Endothelial cell of umbilical vein (primary cell): ENCODE data around the gene PDE6B. TPM values are rescaled to one million over a fixed set of nuclear protein-coding genes. Genes with fewer than 3 reads are reported as not detected.

Experiments
- BruUV-seq: library from RNA; stranded (reverse); fragments of 400-500 nt; replicated peaks from 2 replicates; lab custom pipeline; 2021; lab: Mats Ljungman, UMichigan
- CTCF ChIA-PET: fragments of 300-600, 350-600 bp; sonication (Branson Sonifier 250); formaldehyde crosslinking; loops from one replicate; lab custom pipeline; 2021; ENCODE audit warnings: antibody characterized with exemption, inconsistent platforms; lab: Charles Lee
- POLR2A ChIA-PET: fragments of 300-600, 350-600 bp; sonication (Branson Sonifier 250); formaldehyde crosslinking; loops from one replicate; lab custom pipeline; 2021; ENCODE audit warnings: antibody characterized with exemption, inconsistent platforms; lab: Charles Lee
- DNase-seq: peaks from one replicate; pipeline ENCODE4 v3.0.0-alpha.2; 2011; ENCODE audit warnings: low read depth, low spot score
- FAIRE-seq: peaks from 2 replicates; lab custom pipeline; 2011; peaks lifted over from hg19 to GRCh38; lab: Jason Lieb, UNC
- H2AFZ ChIP-seq: 2 replicates; pipeline ENCODE4 v1.6.0; 2012; ENCODE audit warnings: low read depth, low read length, control low read depth, inconsistent platforms
- H3K27ac ChIP-seq: 2 replicates; pipeline ENCODE4 v1.5.1; 2011; ENCODE audit warnings: low read depth, mild to moderate bottlenecking, control low read depth, low read length, moderate library complexity; ENCODE audit not compliant: insufficient read depth
- H3K27me3 ChIP-seq, 2 experiments: 2 replicates each; pipeline versions ENCODE4 v1.6.0 to v1.6.1; 2011; ENCODE audit warnings: low read length in 2 of 2, mixed read lengths in 1 of 2; ENCODE audit not compliant: control insufficient read depth in 2 of 2, insufficient read depth in 2 of 2
- H3K36me3 ChIP-seq, 2 experiments: 2 replicates in 1 of 2; 3 replicates in 1 of 2; pipeline ENCODE4 v1.5.1; 2011; ENCODE audit warnings: low read length in 2 of 2, mild to moderate bottlenecking in 1 of 2, moderate library complexity in 1 of 2; ENCODE audit not compliant: control insufficient read depth in 2 of 2, insufficient read depth in 2 of 2; ENCODE audit errors: extremely low read depth in 1 of 2
- H3K4me1 ChIP-seq: 3 replicates; pipeline ENCODE4 v1.5.1; 2011; ENCODE audit warnings: mild to moderate bottlenecking, low read length; ENCODE audit not compliant: control insufficient read depth, insufficient read depth; ENCODE audit errors: extremely low read depth
- H3K4me2 ChIP-seq: 2 replicates; pipeline ENCODE4 v1.6.1; 2011; ENCODE audit warnings: low read length, control low read depth, mixed read lengths; ENCODE audit not compliant: insufficient read depth
- H3K4me3 ChIP-seq, 3 experiments: fragments of 200-600 bp in 1 of 3; sonication (generic), shearing (Covaris generic) in 1 of 3; replicated peaks in 1 of 3; 2 replicates each; pipeline ENCODE4 v1.5.1; 2011 to 2016; ENCODE audit warnings: control low read depth in 3 of 3, low read length in 3 of 3, mild to moderate bottlenecking in 2 of 3, inconsistent platforms in 1 of 3, low read depth in 1 of 3, moderate library complexity in 1 of 3; ENCODE audit not compliant: insufficient read depth in 1 of 3
- H3K79me2 ChIP-seq: 2 replicates; pipeline ENCODE4 v1.6.0; 2012; ENCODE audit warnings: low read length, inconsistent platforms; ENCODE audit not compliant: control insufficient read depth, insufficient read depth
- H3K9ac ChIP-seq: replicated peaks from 2 replicates; pipeline ENCODE3; 2011; ENCODE audit warnings: low read length, control low read depth; ENCODE audit not compliant: insufficient read depth; ENCODE audit errors: extremely low read depth
- H3K9me1 ChIP-seq: replicated peaks from 3 replicates; pipeline ENCODE4 v1.6.0; 2011; ENCODE audit warnings: mild to moderate bottlenecking, low read length; ENCODE audit not compliant: control insufficient read depth, insufficient read depth; ENCODE audit errors: extremely low read depth
- H3K9me3 ChIP-seq: replicated peaks from 2 replicates; pipeline ENCODE4 v1.5.1; 2012; ENCODE audit warnings: low read length, inconsistent platforms; ENCODE audit not compliant: control insufficient read depth, insufficient read depth
- H4K20me1 ChIP-seq: replicated peaks from 2 replicates; pipeline ENCODE3; 2011; ENCODE audit warnings: mild to moderate bottlenecking, low read length; ENCODE audit not compliant: control insufficient read depth, insufficient read depth; ENCODE audit errors: extremely low read depth
- CTCF ChIP-seq, 2 donors: IDR thresholded peaks; 1 replicate in 1 of 2; 2 replicates in 1 of 2; pipeline ENCODE4 v1.5.1; 2011; ENCODE audit warnings: low read length in 2 of 2, mild to moderate bottlenecking in 2 of 2, moderate library complexity in 2 of 2, control low read depth in 1 of 2, inconsistent platforms in 1 of 2, low read depth in 1 of 2; ENCODE audit not compliant: insufficient read depth in 1 of 2; ENCODE audit errors: extremely low read depth in 1 of 2
- EZH2 ChIP-seq: IDR thresholded peaks from 2 replicates; pipeline ENCODE4 v1.6.1; 2012; ENCODE audit warnings: borderline replicate concordance, low read depth, mild to moderate bottlenecking, moderate library complexity, low read length, inconsistent platforms; ENCODE audit not compliant: severe bottlenecking
- FOS ChIP-seq: IDR thresholded peaks from 2 replicates; pipeline ENCODE4 v1.6.1; 2011; ENCODE audit warnings: mild to moderate bottlenecking, low read length, moderate library complexity, borderline replicate concordance; ENCODE audit not compliant: insufficient read depth
- GATA2 ChIP-seq: IDR thresholded peaks from 2 replicates; pipeline ENCODE4 v1.7.0; 2011; ENCODE audit warnings: low read depth, mild to moderate bottlenecking, moderate library complexity, mixed read lengths, low read length; ENCODE audit not compliant: insufficient read length, insufficient read depth
- JUN ChIP-seq: IDR thresholded peaks from 2 replicates; pipeline ENCODE4 v1.6.1; 2011; ENCODE audit warnings: borderline replicate concordance, low read depth; ENCODE audit not compliant: insufficient read length, insufficient read depth
- MAX ChIP-seq: IDR thresholded peaks from 2 replicates; pipeline ENCODE4 v1.6.1; 2011; ENCODE audit not compliant: insufficient read depth, insufficient read length
- MYC ChIP-seq: IDR thresholded peaks from one replicate; pipeline ENCODE4 v1.6.1; 2011; ENCODE audit warnings: mild to moderate bottlenecking, low read depth, low read length
- POLR2A ChIP-seq: IDR thresholded peaks from 2 replicates; pipeline ENCODE4 v1.6.1; 2012; ENCODE audit warnings: low read depth, mild to moderate bottlenecking, control low read depth, low read length
- POLR2AphosphoS5 ChIP-seq: IDR thresholded peaks from 2 replicates; pipeline ENCODE4 v1.6.1; 2012; ENCODE audit warnings: low read depth, mild to moderate bottlenecking, control low read depth, low read length, moderate library complexity; ENCODE audit not compliant: insufficient read depth
- dilution Hi-C: fragments of 300-500 bp; cut with MboI; formaldehyde crosslinking; loops from one replicate; pipeline ENCODE4 v1.15.0; 2019; ENCODE audit warnings: low sequenced_read_pairs; ENCODE audit not compliant: extremely low pct_ligation_motif_present
- intact Hi-C: fragments of 100-400 bp; cut with micrococcal nuclease; formaldehyde crosslinking; loops from one replicate; pipeline ENCODE4 v1.10.0; 2022
- polyA plus RNA-seq, 4 experiments: library from polyadenylated mRNA; depleted of rRNA in 3 of 4; stranded (reverse) in 3 of 4; unstranded in 1 of 4; fragments of >200 nt; gene quantifications; 2 replicates each; pipeline versions ENCODE4 v1.2.1 to v1.2.3, GENCODE V29; 2011 to 2012; ENCODE audit warnings: missing spikeins in 1 of 4
- total RNA-seq: library from RNA; stranded (reverse); gene quantifications from 2 replicates; pipeline ENCODE4 v1.2.3, GENCODE V29; 2021

PDE6B gene
- total and polyA plus RNA-seq, 2 donors (not counting 3 experiments of a cell fraction or from before 2014, with no cell fraction given): 0.77 to 1.8 TPM

- POLR2A ChIA-PET: no interaction called here
- CTCF ChIA-PET: no interaction called here
These were observed 41.0 kb downstream of the PDE6B start for GRCh38 chr4:666436-666810.

More at GRCh38 chr4:666436-666810, 41.0 kb downstream of the PDE6B start:
- Histone ChIP-seq H4K20me1 (no peaks in the 10 kb centered on the region), H3K9me3 (no peaks in the 10 kb centered on the region), H3K79me2 (no peaks in the 10 kb centered on the region), H3K4me2 (no peak overlapping the region), H3K4me1 (no peaks in the 10 kb centered on the region), H2AFZ (no peak overlapping the region), H3K36me3 (peaks cover under 1% of the 10 kb centered on the region in 2 experiments), H3K9ac (no peak overlapping the region), H3K9me1 (no peaks in the 10 kb centered on the region), H3K4me3 (no peak overlapping the region), H3K27me3 (peaks cover 0 to 5% of the 10 kb centered on the region in 2 experiments), H3K27ac (no peak overlapping the region)
- FAIRE-seq: no peak
- dilution Hi-C loops: no loop called here
- DNase-seq: no peak
- intact Hi-C loops: no loop called here
- no peak for TF ChIP-seq MAX
- TF ChIP-seq EZH2: no peak
- TF ChIP-seq GATA2: no peak
- TF ChIP-seq FOS: no peak
- TF ChIP-seq JUN: no peak
- TF ChIP-seq MYC: no peak
- TF ChIP-seq CTCF (IDR thresholded peaks at IDR 0.05; ENCODE audit: extremely low read depth in 1 of 2, insufficient read depth in 1 of 2, low read depth in 1 of 2, low read length in 2 of 2): no peak
- no peak for TF ChIP-seq POLR2A
- no peak for TF ChIP-seq POLR2AphosphoS5
- no TSS peak for BruUV-seq
